GM12891 (cell line): ENCODE measurements around the gene LY6G5C. TPM values are rescaled to one million over a fixed set of nuclear protein-coding genes. Genes with fewer than 3 reads are reported as not detected.

Experiments
- DNase-seq: peaks from one replicate; pipeline ENCODE4 v3.0.0; 2011; ENCODE audit warnings: low spot score; ENCODE audit not compliant: insufficient read length
- FAIRE-seq: peaks from 2 replicates; lab custom pipeline; 2011; peaks lifted over from hg19 to GRCh38; lab: Jason Lieb, UNC
- PAX5 ChIP-seq: IDR thresholded peaks from 2 replicates; pipeline ENCODE4 v1.6.1; 2011; ENCODE audit warnings: low read length, moderate library complexity, mild to moderate bottlenecking; ENCODE audit not compliant: insufficient read depth, severe bottlenecking
- POLR2A ChIP-seq: IDR thresholded peaks from 2 replicates; pipeline ENCODE4 v1.6.1; 2011; ENCODE audit warnings: low read depth, low read length, control low read depth
- POLR2AphosphoS5 ChIP-seq: IDR thresholded peaks from 2 replicates; pipeline ENCODE4 v1.6.1; 2011; ENCODE audit warnings: low read depth, low read length, control low read depth
- POU2F2 ChIP-seq: IDR thresholded peaks from 2 replicates; pipeline ENCODE4 v1.6.1; 2011; ENCODE audit warnings: low read depth, mild to moderate bottlenecking, control low read depth, low read length, moderate library complexity
- SPI1 ChIP-seq: IDR thresholded peaks from 2 replicates; pipeline ENCODE4 v1.6.1; 2011; ENCODE audit warnings: low read depth, low read length, control low read depth
- TAF1 ChIP-seq: IDR thresholded peaks from 2 replicates; pipeline ENCODE4 v1.6.1; 2011; ENCODE audit warnings: low read depth, low read length, control low read depth
- polyA plus RNA-seq: library from polyadenylated mRNA; unstranded; fragments of >200 nt; gene quantifications from one replicate; pipeline ENCODE4 v1.2.1, GENCODE V29; 2012; ENCODE audit warnings: low read depth, missing spikeins, inconsistent platforms; ENCODE audit not compliant: missing spikeins

The LY6G5C gene, protein sequence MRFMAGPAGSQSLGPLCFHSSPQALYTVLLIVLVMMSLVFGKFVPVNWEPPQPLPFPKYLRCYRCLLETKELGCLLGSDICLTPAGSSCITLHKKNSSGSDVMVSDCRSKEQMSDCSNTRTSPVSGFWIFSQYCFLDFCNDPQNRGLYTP
- polyA plus RNA-seq = 1.1 TPM

DNA sequence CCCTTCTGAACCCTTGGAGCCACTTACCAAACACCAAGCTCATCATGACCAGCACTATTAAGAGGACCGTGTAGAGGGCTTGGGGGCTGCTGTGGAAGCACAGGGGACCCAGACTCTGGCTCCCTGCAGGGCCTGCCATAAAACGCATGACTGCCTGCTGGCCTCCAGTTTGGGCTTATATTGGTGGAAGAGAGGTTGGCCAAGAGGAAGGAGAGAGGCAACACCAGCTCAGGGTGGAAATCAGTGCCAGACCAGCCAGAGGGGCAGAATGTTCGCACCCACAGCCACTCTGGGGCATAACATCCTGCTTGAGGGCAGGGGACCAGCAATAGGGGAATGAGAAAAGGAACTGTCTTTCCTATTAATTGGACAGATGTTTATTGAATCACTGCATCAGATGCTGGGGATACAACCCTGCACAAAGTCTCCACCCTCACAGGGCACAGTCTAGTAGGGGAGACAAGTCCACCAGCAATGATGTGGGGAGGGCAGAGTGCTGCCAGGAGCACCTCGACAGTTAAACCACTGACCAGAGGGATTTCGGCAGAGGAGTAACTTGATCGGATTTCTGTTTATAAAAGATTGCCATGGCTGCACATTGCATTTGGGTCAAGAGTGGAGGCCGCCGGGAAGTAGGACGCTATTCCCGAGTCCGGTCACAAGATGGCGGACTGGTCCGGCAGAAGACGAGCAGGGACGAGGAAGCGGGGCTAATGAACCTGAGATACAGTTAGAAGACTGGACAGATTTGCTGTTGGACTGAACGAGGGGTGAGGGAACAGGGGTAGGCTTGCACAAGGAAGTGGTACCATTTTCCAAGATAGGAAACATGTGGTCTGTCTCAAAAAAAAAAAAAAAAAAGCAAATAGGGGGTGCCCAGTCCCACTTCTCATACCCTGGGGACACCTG, at the start of gene LY6G5C:
Gene LY6G5C (minus strand): TSS at position 842 of the 909 bp plus-strand sequence. CDS start 694 bp downstream, at position 148.
- TF ChIP-seq SPI1 (peak; percentile 27), POLR2AphosphoS5 (no peak)
- FAIRE-seq (peak; percentile 91), DNase-seq (peak; percentile 52)

GRCh38 chr6:31729979-31730630, 49.2 kb upstream of the LY6G5C start:
- DNase-seq = peak; percentile 64
- TF ChIP-seq POLR2AphosphoS5 (peak; percentile 65; the same call in 1 of the 2 replicates), PAX5 (no peak)
- peak; percentile 82 for FAIRE-seq

DNA sequence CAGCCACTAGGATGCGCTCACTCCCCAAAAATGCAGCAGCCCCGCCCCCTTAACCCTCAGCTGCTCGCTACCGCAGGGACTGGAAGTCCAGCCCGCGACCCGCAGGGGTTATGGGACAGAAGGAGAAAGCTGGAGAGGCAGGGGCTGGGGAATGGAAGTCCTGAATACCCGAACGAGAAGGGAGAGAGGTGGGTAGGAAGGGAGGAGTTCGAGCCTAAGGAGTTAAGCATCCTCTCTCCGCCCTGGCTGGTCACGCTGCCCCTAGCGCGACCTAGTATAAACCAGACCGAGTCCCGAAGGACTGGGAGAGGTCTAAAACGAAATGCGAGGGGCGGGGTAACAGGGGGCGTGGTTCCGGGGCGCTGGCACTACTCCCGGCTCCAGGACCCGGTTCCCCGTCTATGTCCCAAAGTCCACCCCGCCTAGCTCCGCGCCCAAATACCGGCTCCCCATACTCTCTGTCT, 48.7 kb upstream of the LY6G5C start:
- DNase-seq = peak; percentile 52
- FAIRE-seq = peak; percentile 86
- TF ChIP-seq POLR2A (0 out of 2 replicates have a peak, but pooled peaks have one; percentile 6), SPI1 (no peak)

GRCh38 chr6:31728767-31729514, 48.1 kb upstream of the LY6G5C start, which contains the start of gene DDAH2:
TSS of gene DDAH2 (minus strand) at chr6:31729299. CDS start at chr6:31729161, 138 bp downstream.
- TF ChIP-seq POU2F2 (0 out of 2 replicates have a peak, but pooled peaks have one; percentile 43), POLR2AphosphoS5 (no peak)
- DNase-seq (peak; percentile 69), FAIRE-seq (no peak)

GRCh38 chr6:31727717-31728671, 47.1 kb upstream of the LY6G5C start:
- no peak for DNase-seq
- FAIRE-seq = no peak
- TF ChIP-seq POLR2A (no peak), PAX5 (no peak), POLR2AphosphoS5 (no peak), POU2F2 (no peak), SPI1 (no peak), TAF1 (no peak)

DNA sequence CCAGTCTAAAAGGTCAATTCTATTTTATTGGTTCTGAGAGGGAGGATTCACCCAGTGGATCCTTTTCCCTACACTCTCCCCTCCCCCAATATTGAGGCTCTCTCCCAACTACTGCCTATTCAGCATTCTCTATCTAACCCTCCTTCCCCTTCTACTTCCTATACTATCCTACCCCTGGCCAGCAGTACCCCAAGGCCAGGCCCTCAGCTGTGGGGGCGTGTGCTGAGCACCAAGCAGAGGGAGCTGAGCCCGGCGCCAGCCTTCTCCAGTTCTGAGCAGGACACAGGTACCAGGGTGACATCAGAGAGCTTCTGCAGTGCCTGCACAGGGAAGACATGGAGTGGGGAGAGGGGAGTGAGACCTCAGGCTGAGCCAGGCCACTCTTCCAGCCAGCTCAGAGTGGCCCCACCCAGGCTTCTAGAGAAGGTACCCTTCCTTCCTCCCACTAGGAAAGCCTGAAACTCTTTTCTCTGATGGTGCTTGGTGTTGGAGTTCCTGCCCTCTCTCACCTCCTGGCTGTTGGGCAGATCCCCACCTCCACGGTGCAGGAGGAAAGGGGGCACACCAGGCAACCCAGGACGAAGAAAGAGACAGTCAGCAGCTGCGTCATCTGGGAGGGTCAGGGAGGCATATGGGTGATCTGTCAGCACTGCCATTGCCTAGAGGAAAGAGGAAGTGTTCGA, 46.3 kb upstream of the LY6G5C start:
- TF ChIP-seq SPI1 = peak; percentile 99
- no peak for TF ChIP-seq POU2F2
- no peak for TF ChIP-seq POLR2A
- TF ChIP-seq PAX5 = no peak
- TF ChIP-seq TAF1 = no peak
- TF ChIP-seq POLR2AphosphoS5 = no peak
- peak; percentile 95 for FAIRE-seq
- DNase-seq = peak; percentile 87

GRCh38 chr6:31725502-31726350, 44.9 kb upstream of the LY6G5C start:
- no peak for FAIRE-seq

More at GRCh38 chr6:31725502-31726350, 44.9 kb upstream of the LY6G5C start:
- no peak for TF ChIP-seq POLR2AphosphoS5
- no peak for TF ChIP-seq POLR2A
- no peak for TF ChIP-seq TAF1
- TF ChIP-seq PAX5 = no peak
- TF ChIP-seq SPI1 = no peak
- TF ChIP-seq POU2F2 = no peak
- no peak for DNase-seq
